OCI-LY1 (cell line): ENCODE measurements around the gene KLHL2.
"Not testable (repeated sequence)": the region's sequence is repeated elsewhere in the genome, so short reads cannot be mapped to it uniquely, and the experiment has no call there.

ENCODE experiments used
- EZH2 ChIP-seq: fragments of 200-600 bp; sonication (generic), shearing (Covaris generic); IDR thresholded peaks from 2 replicates; pipeline ENCODE4 v1.8.0; 2017; ENCODE audit warnings: borderline replicate concordance, mixed run types, mild to moderate bottlenecking, antibody characterized with exemption, low read length, moderate library complexity, mixed read lengths
- TF ChIP-seq, protein P1 (sequence below): fragments of 200-600 bp; sonication (generic), shearing (Covaris generic); IDR thresholded peaks from 2 replicates; pipeline ENCODE4 v1.5.1; 2017; ENCODE audit warnings: mild to moderate bottlenecking, antibody characterized with exemption, low read length, moderate library complexity, mixed read lengths

DNA sequence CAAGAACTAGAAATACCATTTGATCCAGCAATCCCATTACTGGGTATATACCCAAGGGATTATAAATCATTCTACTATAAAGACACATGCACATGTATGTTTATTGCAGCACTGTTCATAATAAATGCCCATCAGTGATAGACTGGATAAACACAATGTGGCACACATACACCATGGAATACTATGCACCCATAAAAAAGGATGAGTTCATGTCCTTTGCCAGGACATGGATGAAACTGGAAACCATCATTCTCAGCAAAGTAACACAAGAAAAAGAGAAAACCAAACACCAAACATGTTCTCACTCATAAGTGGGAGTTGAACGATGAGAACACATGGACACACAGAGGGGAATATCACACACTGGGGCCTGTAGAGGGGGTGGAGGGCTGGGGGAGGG lies 40.5 kb upstream of the KLHL2 start:
- TF ChIP-seq, protein P1, sequence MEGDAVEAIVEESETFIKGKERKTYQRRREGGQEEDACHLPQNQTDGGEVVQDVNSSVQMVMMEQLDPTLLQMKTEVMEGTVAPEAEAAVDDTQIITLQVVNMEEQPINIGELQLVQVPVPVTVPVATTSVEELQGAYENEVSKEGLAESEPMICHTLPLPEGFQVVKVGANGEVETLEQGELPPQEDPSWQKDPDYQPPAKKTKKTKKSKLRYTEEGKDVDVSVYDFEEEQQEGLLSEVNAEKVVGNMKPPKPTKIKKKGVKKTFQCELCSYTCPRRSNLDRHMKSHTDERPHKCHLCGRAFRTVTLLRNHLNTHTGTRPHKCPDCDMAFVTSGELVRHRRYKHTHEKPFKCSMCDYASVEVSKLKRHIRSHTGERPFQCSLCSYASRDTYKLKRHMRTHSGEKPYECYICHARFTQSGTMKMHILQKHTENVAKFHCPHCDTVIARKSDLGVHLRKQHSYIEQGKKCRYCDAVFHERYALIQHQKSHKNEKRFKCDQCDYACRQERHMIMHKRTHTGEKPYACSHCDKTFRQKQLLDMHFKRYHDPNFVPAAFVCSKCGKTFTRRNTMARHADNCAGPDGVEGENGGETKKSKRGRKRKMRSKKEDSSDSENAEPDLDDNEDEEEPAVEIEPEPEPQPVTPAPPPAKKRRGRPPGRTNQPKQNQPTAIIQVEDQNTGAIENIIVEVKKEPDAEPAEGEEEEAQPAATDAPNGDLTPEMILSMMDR, result not testable (repeated sequence)
- not testable (repeated sequence) for TF ChIP-seq EZH2
